SKM-1 (cell line): ENCODE results near the gene SEPHS1.
"Not testable (repeated sequence)": the region's sequence is repeated elsewhere in the genome, so short reads cannot be mapped to it uniquely, and the experiment has no call there.

Source experiments
- DNase-seq: peaks from one replicate; lab custom pipeline; 2025; ENCODE audit not compliant: unreplicated experiment; lab: John Stamatoyannopoulos, UW

SEPHS1 gene

DNA sequence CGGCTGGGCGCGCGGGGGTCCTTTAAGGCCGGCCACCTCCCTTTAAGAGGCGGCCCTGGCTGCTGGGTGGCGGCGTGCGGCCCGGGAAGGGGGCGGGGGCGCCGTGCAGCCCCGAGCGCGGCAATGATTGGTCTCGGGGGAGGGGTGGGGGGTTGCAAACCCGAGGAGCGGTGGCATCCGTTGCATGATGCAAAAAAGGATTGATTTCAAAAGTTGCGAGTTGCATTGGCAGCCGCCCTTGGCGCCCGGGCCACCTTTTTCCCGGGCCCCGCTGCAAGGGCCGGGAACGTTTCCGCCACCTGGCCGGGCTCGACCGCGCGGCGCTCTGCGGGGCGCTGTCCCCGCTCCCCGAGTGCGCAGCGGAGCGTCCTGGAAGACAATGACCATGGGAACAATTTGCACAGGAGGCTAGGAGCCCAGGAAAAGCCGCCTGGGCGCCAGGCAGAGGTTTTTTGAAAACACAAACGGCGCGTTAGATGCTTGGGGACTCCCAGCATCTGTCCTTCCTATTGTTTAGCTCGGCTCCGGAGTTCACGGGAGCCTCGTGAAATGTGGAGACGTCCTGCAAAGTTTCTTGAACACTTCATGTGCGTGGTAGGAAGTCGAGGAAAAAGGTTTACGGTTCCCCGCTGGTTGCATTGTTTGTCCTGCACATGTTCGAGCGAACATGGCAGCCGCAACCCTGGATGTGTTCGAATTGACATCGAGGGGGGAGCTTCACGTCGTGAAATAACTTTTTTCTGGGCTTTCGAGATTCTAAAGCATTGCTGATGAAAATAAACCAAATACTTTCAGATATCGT is at the start of gene SEPHS1:
TSS of gene SEPHS1 (minus strand) at position 78 of the 802 bp plus-strand sequence. CDS start 3,343 bp downstream, outside the sequence.
- DNase-seq, result peak; percentile 36

- no peak for DNase-seq
Measured at GRCh38 chr10:13397052-13397451, 49.0 kb upstream of the SEPHS1 start.

GRCh38 chr10:13396369-13396768 is 48.3 kb upstream of the SEPHS1 start:
- DNase-seq, result no peak

GRCh38 chr10:13395540-13395939 is 47.4 kb upstream of the SEPHS1 start:
- no peak for DNase-seq

DNA sequence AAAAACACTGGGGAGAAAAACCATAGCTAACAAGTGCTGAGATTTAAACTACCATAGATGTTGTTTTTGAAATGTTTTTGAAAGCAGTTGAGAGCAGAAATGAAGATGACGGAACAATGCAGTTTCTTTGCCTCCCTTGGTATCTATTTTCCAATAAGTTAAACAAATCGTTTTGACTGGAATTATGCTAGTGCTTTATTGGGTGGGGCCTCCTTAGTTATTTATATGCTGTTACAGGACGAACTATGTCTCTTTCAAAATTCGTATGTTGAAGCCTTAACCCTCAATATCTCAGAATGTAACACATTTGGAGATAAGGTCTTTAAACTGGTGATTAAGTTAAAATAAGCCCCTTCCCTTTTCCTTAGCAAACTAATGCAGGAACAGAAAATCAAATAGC is 45.5 kb upstream of the SEPHS1 start:
- DNase-seq, result no peak

GRCh38 chr10:13392701-13393100 is 44.6 kb upstream of the SEPHS1 start:
- no peak for DNase-seq

- DNase-seq, result no peak
Measured at GRCh38 chr10:13390604-13391522, 42.8 kb upstream of the SEPHS1 start.

DNA sequence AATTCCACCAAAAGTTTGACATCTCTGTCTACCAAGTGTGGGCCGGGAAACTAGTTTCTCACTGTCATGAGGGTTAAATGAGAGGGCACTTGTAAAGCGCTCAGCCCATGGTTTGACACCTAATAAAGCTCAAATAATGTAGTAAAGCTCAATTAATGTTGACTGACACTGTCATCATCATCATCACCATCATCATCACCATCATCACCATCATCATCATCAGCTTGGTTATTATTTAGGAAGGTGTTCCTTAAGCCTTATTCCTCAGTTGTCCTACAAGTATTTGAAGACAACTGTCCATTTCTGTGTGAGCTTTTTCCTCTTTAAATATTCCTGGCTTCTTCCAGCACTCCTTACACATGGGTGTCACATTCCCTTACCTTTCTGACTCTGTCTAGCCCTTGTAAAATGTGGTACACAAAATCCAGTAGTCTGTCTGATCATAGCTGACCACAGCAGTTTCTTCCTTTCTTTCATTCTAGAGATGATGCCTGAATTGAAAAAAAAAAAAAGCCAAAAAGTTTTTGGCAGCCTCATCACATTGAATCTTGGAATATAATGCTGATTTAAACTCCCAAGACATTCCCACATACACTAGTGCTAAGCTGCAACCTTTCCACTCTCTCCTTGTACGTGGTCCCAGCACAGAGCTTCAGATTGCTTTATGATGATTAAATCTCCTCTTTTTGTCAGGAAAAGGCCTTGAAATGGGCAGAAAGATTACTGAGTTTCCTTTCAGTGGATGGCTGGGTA is 40.6 kb upstream of the SEPHS1 start:
- DNase-seq, result no peak

DNA sequence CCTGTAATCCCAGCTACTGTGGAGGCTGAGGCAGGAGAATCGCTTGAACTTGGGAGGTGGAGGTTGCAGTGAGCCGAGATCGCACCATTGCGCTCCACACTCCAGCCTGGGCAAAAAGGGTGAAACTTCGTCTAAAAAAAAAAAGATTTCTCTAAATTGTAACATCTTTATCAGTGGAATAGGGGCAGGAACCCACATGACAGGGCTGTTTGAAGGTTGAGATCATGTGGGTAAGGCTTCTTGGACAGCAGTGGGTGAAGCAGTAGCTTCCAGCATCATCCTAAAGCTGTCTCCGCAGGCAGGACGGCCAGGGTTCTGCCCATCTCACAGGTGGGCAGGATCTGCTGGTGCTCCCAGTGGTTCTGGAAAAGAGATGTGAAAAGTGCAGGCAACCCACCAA is 37.9 kb upstream of the SEPHS1 start:
- DNase-seq, result no peak

- no peak for DNase-seq
Measured at GRCh38 chr10:13383399-13383761, 35.3 kb upstream of the SEPHS1 start.

- no peak for DNase-seq
Measured at GRCh38 chr10:13382703-13383398, 34.8 kb upstream of the SEPHS1 start.

GRCh38 chr10:13379061-13379460 is 31.0 kb upstream of the SEPHS1 start:
- DNase-seq, result not testable (repeated sequence)

GRCh38 chr10:13376746-13377145 is 28.7 kb upstream of the SEPHS1 start:
- no peak for DNase-seq

DNA sequence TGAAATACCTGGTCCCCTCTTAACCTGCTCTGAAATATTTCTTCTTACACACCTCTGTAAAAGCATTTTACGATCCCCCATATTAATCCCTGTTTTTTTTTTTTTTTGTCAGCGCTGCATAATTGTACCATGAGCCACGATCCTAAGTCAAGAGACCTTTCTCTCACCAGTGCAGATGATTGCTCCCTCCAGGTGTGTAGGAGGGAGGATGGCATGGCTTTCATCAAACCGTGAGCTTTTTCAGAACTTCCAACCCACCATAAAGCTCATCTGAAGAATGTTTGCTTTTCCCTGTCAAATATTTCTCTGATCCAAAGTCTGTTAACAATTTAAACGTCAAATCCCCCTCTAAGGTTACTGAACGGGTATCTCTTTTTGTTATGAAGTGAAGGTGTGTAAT is 28.2 kb upstream of the SEPHS1 start:
- no peak for DNase-seq

DNA sequence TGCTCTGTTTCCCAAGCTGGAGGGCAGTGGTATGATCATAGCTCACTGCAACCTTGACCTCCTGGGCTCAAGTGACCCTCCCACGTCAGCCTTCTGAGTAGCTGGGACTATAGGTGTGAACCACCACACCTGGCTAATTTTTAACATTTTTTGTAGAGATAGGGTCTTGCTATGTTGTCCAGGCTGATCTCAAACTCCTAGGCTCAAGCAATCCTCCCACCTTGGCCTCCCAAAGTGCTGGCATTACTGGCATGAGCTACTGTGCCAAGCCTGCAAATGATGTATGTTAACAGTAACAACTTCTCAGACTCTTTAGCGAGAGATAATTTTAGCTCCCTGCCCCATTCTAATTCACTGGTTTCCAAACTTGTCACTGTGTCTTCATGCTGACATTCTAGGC is 27.7 kb upstream of the SEPHS1 start:
- no peak for DNase-seq

- DNase-seq, result no peak
Measured at GRCh38 chr10:13373644-13374043, 25.6 kb upstream of the SEPHS1 start.

GRCh38 chr10:13372524-13372923 is 24.4 kb upstream of the SEPHS1 start:
- no peak for DNase-seq

- peak; percentile 44 for DNase-seq
Measured at GRCh38 chr10:13371897-13372470, 23.9 kb upstream of the SEPHS1 start.

- no peak for DNase-seq
Measured at GRCh38 chr10:13366891-13367290, 18.8 kb upstream of the SEPHS1 start.

GRCh38 chr10:13365831-13366230 is 17.7 kb upstream of the SEPHS1 start:
- no peak for DNase-seq
